PC-9 (cell line): ENCODE data around the gene MYL12A.

Experiments used
- CTCF ChIP-seq: fragments of 200-600 bp; sonication (generic); conservative IDR thresholded peaks from 2 replicates; pipeline ENCODE4 v1.6.1; 2017; ENCODE audit warnings: mixed run types, antibody characterized with exemption, mild to moderate bottlenecking, moderate library complexity
- EZH2 ChIP-seq: fragments of 200-600 bp; sonication (generic); IDR thresholded peaks from 2 replicates; pipeline ENCODE4 v1.8.0; 2017; ENCODE audit warnings: antibody characterized with exemption, low read depth

- TF ChIP-seq EZH2 (no peak), CTCF (no peak)
Measured at GRCh38 chr18:3225588-3225987, 22.0 kb upstream of the MYL12A start.
